ENCODE measurements around the gene HMGCS2. TPM values are rescaled to one million over a fixed set of nuclear protein-coding genes. Genes with fewer than 3 reads are reported as not detected.

HMGCS2 gene
- total and polyA plus RNA-seq, 9 of the 15 experiments (the other 6 are each of a cell fraction or from before 2014, with no cell fraction given) = 0.13 TPM; not detected in 8

GRCh38 chr1:119772298-119772697 is 3.6 kb upstream of the HMGCS2 start:
- POLR2A ChIA-PET = no interaction called here
- TF ChIP-seq ZNF583 (CRISPR knock-in tag; IDR thresholded peaks at IDR 0.05) = no peak
- TF ChIP-seq STAT5A (IDR thresholded peaks at IDR 0.05; ENCODE audit: borderline replicate concordance, low read length) = no peak
- TF ChIP-seq RBM25 (IDR thresholded peaks at IDR 0.05; ENCODE audit: low read depth, low read length, severe bottlenecking) = peak; percentile 95
- TF ChIP-seq E2F6 (IDR thresholded peaks at IDR 0.05; ENCODE audit: borderline replicate concordance in 1 of 2, extremely low read depth in 1 of 2, insufficient read depth in 1 of 2, insufficient read length in 1 of 2, low read depth in 1 of 2, low read length in 1 of 2, poor library complexity in 1 of 2, severe bottlenecking in 1 of 2) = no peak
- TF ChIP-seq PREB (CRISPR knock-in tag; IDR thresholded peaks at IDR 0.05) = no peak
- no peak for TF ChIP-seq JUND (IDR thresholded peaks at IDR 0.05; ENCODE audit: borderline replicate concordance, low read depth, low read length)
- TF ChIP-seq JUND (tag; IDR thresholded peaks at IDR 0.05; ENCODE audit: borderline replicate concordance, low read depth, low read length) = no peak
- peak; percentile 72 for TF ChIP-seq ADNP (tag; IDR thresholded peaks at IDR 0.05)
- 0 out of 4 replicates have a peak, but pooled peaks of 1 of the 2 experiments have one; percentile 20 for TF ChIP-seq KDM1A (IDR thresholded peaks at IDR 0.05)
- no peak for TF ChIP-seq E2F8 (IDR thresholded peaks at IDR 0.05; ENCODE audit: low read depth, partially characterized antibody)
- TF ChIP-seq MCM5 (IDR thresholded peaks at IDR 0.05; ENCODE audit: low read depth) = no peak
- no peak for TF ChIP-seq HMGN3 (IDR thresholded peaks at IDR 0.05; ENCODE audit: borderline replicate concordance, extremely low read depth, insufficient read length, low read depth, low read length)
- no peak for TF ChIP-seq ZNF253 (CRISPR knock-in tag; conservative IDR thresholded peaks at IDR 0.05)
- TF ChIP-seq NCOR1 (IDR thresholded peaks at IDR 0.05) = no peak
- no peak for TF ChIP-seq E2F3 (CRISPR knock-in tag; IDR thresholded peaks at IDR 0.05)
- TF ChIP-seq ZFP91 (CRISPR knock-in tag; IDR thresholded peaks at IDR 0.05) = no peak
- no peak for TF ChIP-seq PTBP1 (IDR thresholded peaks at IDR 0.05; ENCODE audit: low read depth, low read length)

More at GRCh38 chr1:119772298-119772697, 3.6 kb upstream of the HMGCS2 start:
- no peak for ATAC-seq
- Histone ChIP-seq H3K79me2 (ENCODE audit: control insufficient read depth, insufficient read depth, low read length) (no peaks in the 10 kb centered on the region), H3K27me3 (ENCODE audit: control insufficient read depth in 2 of 2, insufficient read depth in 2 of 2, low read length in 2 of 2) (peaks cover 5 to 9% of the 10 kb centered on the region in 2 experiments), H2AFZ (ENCODE audit: low read depth, low read length) (no peak overlapping the region), H3K9me1 (ENCODE audit: control insufficient read depth, insufficient read depth, low read length) (no peaks in the 10 kb centered on the region), H3K36me3 (ENCODE audit: control insufficient read depth, insufficient read depth, low read length) (no peaks in the 10 kb centered on the region), H3K4me2 (ENCODE audit: insufficient read depth, low read length) (no peak overlapping the region), H3K4me1 (replicated peaks in 1 of 2; ENCODE audit: control insufficient read depth in 2 of 2, insufficient read depth in 2 of 2, low read length in 2 of 2) (no peaks in the 10 kb centered on the region), H4K20me1 (replicated peaks; ENCODE audit: control insufficient read depth, insufficient read depth, low read length) (no peaks in the 10 kb centered on the region), H3K9ac (ENCODE audit: insufficient read depth in 1 of 2, low read depth in 2 of 2, low read length in 2 of 2) (no peak overlapping the region), H3K4me3 (no peak overlapping the region), H3K27ac (ENCODE audit: extremely low read depth, low read depth, low read length) (no peak overlapping the region), H3K9me3 (replicated peaks; ENCODE audit: control insufficient read depth, insufficient read depth, low read depth, low read length) (no peaks in the 10 kb centered on the region)
- 0% methylated on average over 2 of the region's 2 CpGs for WGBS (ENCODE audit: insufficient coverage, low coverage, missing lambda C conversion rate)
- in situ Hi-C loops (cut with MboI) = no loop called here
- intact Hi-C loops (cut with micrococcal nuclease) = no loop called here
- no peak for FAIRE-seq
- DNase-seq (ENCODE audit: extremely low read depth in 1 of 4, low spot score in 3 of 4) = no peak
- CTCF ChIA-PET (ENCODE audit: low intra/inter-chr PET ratio) = no interaction called here
- BruUV-seq (replicated peaks) = no TSS peak

Data from K562 (cell line).